H9 (cell line): Measurements from ENCODE around the gene CHURC1. TPM values are rescaled to one million over a fixed set of nuclear protein-coding genes. Genes with fewer than 3 reads are reported as not detected.

Experiments used
- DNase-seq: peaks from one replicate; pipeline ENCODE4 v3.0.0-alpha.2; 2017
- H2AFZ ChIP-seq: one replicate; pipeline ENCODE4 v1.6.1; 2013; ENCODE audit warnings: mild to moderate bottlenecking, low read length, control low read depth, moderate library complexity
- H2AK5ac ChIP-seq: 2 replicates; pipeline ENCODE4 v1.6.1; 2013; ENCODE audit warnings: low read length, control low read depth, mixed read lengths; ENCODE audit not compliant: insufficient read length
- H2BK120ac ChIP-seq: one replicate; pipeline ENCODE4 v1.6.1; 2013; ENCODE audit warnings: low read depth, mild to moderate bottlenecking, low read length, control low read depth, inconsistent platforms; ENCODE audit not compliant: poor library complexity, severe bottlenecking
- H2BK12ac ChIP-seq: 2 replicates; pipeline ENCODE4 v1.6.1; 2013; ENCODE audit warnings: low read length, control low read depth, mixed read lengths, low read depth; ENCODE audit not compliant: insufficient read length
- H2BK15ac ChIP-seq: 2 replicates; pipeline ENCODE4 v1.6.1; 2013; ENCODE audit warnings: low read depth, low read length, control low read depth
- H2BK20ac ChIP-seq: one replicate; pipeline ENCODE4 v1.6.1; 2013; ENCODE audit warnings: low read depth, mild to moderate bottlenecking, low read length, control low read depth, inconsistent platforms; ENCODE audit not compliant: poor library complexity, severe bottlenecking
- H2BK5ac ChIP-seq: 2 replicates; pipeline ENCODE4 v1.6.1; 2013; ENCODE audit warnings: low read length, control low read depth, mixed read lengths; ENCODE audit not compliant: insufficient read length
- H3K14ac ChIP-seq: 2 replicates; pipeline ENCODE4 v1.6.1; 2013; ENCODE audit warnings: low read length, control low read depth; ENCODE audit not compliant: insufficient read depth
- H3K18ac ChIP-seq: 2 replicates; pipeline ENCODE4 v1.6.1; 2013; ENCODE audit warnings: low read depth, mild to moderate bottlenecking, mixed read lengths, low read length, control low read depth; ENCODE audit not compliant: insufficient read length
- H3K23ac ChIP-seq: 2 replicates; pipeline ENCODE4 v1.6.1; 2013; ENCODE audit warnings: low read length, control low read depth, mixed read lengths, low read depth; ENCODE audit not compliant: insufficient read length
- H3K23me2 ChIP-seq: 2 replicates; pipeline ENCODE4 v1.6.1; 2013; ENCODE audit warnings: low read depth, mild to moderate bottlenecking, mixed read lengths, low read length, control low read depth; ENCODE audit not compliant: insufficient read length, poor library complexity, severe bottlenecking
- H3K27ac ChIP-seq: 2 replicates; pipeline ENCODE4 v1.5.1; 2013; ENCODE audit warnings: low read length, control low read depth, mixed read lengths, low read depth; ENCODE audit not compliant: insufficient read length
- H3K27me3 ChIP-seq: 2 replicates; pipeline ENCODE4 v1.6.1; 2013; ENCODE audit warnings: low read length, control low read depth, inconsistent platforms; ENCODE audit not compliant: insufficient read depth
- H3K4ac ChIP-seq: 2 replicates; pipeline ENCODE4 v1.6.1; 2013; ENCODE audit warnings: low read depth, mild to moderate bottlenecking, control low read depth, inconsistent platforms, low read length, moderate library complexity
- H3K4me1 ChIP-seq: 2 replicates; pipeline ENCODE4 v1.6.1; 2013; ENCODE audit warnings: low read length, control low read depth, inconsistent platforms; ENCODE audit not compliant: insufficient read depth
- H3K4me2 ChIP-seq: 2 replicates; pipeline ENCODE4 v1.6.1; 2013; ENCODE audit warnings: low read length, control low read depth, mixed read lengths; ENCODE audit not compliant: insufficient read length, insufficient read depth
- H3K56ac ChIP-seq: 2 replicates; pipeline ENCODE4 v1.6.1; 2013; ENCODE audit warnings: low read depth, mild to moderate bottlenecking, mixed read lengths, low read length, control low read depth; ENCODE audit not compliant: insufficient read length
- H3K79me1 ChIP-seq: 2 replicates; pipeline ENCODE4 v1.6.1; 2013; ENCODE audit warnings: low read depth, mild to moderate bottlenecking, moderate library complexity, low read length, control low read depth, inconsistent platforms; ENCODE audit not compliant: insufficient read depth, poor library complexity, severe bottlenecking
- H3K79me2 ChIP-seq: 2 replicates; pipeline ENCODE4 v1.6.1; 2013; ENCODE audit warnings: low read length, control low read depth, inconsistent platforms; ENCODE audit not compliant: insufficient read depth
- H3K9ac ChIP-seq: 2 replicates; pipeline ENCODE4 v1.6.1; 2013; ENCODE audit warnings: low read length, control low read depth, mixed read lengths; ENCODE audit not compliant: insufficient read length; ENCODE audit errors: extremely low read depth
- H3K9me3 ChIP-seq: one replicate; pipeline ENCODE4 v1.6.1; 2013; ENCODE audit warnings: low read depth, low read length, inconsistent platforms; ENCODE audit not compliant: control insufficient read depth
- H3T11ph ChIP-seq: one replicate; pipeline ENCODE4 v1.6.1; 2013; ENCODE audit warnings: mild to moderate bottlenecking, low read length, control low read depth, inconsistent platforms
- H4K20me1 ChIP-seq: one replicate; pipeline ENCODE4 v1.6.1; 2013; ENCODE audit not compliant: control insufficient read depth, insufficient read length, insufficient read depth
- H4K5ac ChIP-seq: 2 replicates; pipeline ENCODE4 v1.6.1; 2013; ENCODE audit warnings: low read depth, mild to moderate bottlenecking, mixed read lengths, low read length, control low read depth; ENCODE audit not compliant: insufficient read length
- H4K8ac ChIP-seq: replicated peaks from 2 replicates; pipeline ENCODE4 v1.6.1; 2013; ENCODE audit warnings: low read length, control low read depth, mixed read lengths, low read depth; ENCODE audit not compliant: insufficient read length
- H4K91ac ChIP-seq: 2 replicates; pipeline ENCODE4 v1.6.1; 2013; ENCODE audit warnings: low read depth, mild to moderate bottlenecking, moderate library complexity, mixed read lengths, low read length, control low read depth; ENCODE audit not compliant: insufficient read length
- H3K27ac Mint-ChIP-seq, 3 experiments: 2 replicates in 2 of 3; 3 replicates in 1 of 3; pipeline ENCODE4 v1.8.0; 2020 to 2021; ENCODE audit warnings: mixed read lengths in 3 of 3, mild to moderate bottlenecking in 1 of 3, moderate library complexity in 1 of 3
- H3K27me3 Mint-ChIP-seq: 2 replicates; pipeline ENCODE4 v1.8.0; 2021; ENCODE audit warnings: low read depth, mild to moderate bottlenecking, moderate library complexity, mixed read lengths
- H3K36me3 Mint-ChIP-seq, 3 experiments: 2 replicates in 2 of 3; 3 replicates in 1 of 3; pipeline ENCODE4 v1.8.0; 2020 to 2021; ENCODE audit warnings: low read depth in 3 of 3, mixed read lengths in 3 of 3; ENCODE audit not compliant: insufficient read depth in 1 of 3
- H3K4me1 Mint-ChIP-seq, 2 experiments: 2 replicates each; pipeline ENCODE4 v1.8.0; 2020; ENCODE audit warnings: mixed read lengths in 2 of 2
- H3K4me3 Mint-ChIP-seq, 2 experiments: 2 replicates in 1 of 2; 3 replicates in 1 of 2; pipeline ENCODE4 v1.8.0; 2020 to 2021; ENCODE audit warnings: mild to moderate bottlenecking in 2 of 2, mixed read lengths in 2 of 2, moderate library complexity in 1 of 2
- H3K9me3 Mint-ChIP-seq, 2 experiments: 2 replicates in 1 of 2; 3 replicates in 1 of 2; pipeline ENCODE4 v1.8.0; 2020; ENCODE audit warnings: mild to moderate bottlenecking in 2 of 2, mixed read lengths in 2 of 2, moderate library complexity in 1 of 2
- CTCF ChIP-seq: fragments of 200-600 bp; sonication (generic); conservative IDR thresholded peaks from 3 replicates; pipeline ENCODE4 v1.8.0; 2021; ENCODE audit warnings: antibody characterized with exemption, mild to moderate bottlenecking
- WGBS: extraction: QIAGEN DNeasy Blood & Tissue Kit; methylation state at CpG from one replicate; pipeline ENCODE4 v1.1.7; 2013; ENCODE audit warnings: missing lambda C conversion rate, low lambda C conversion rate, mixed read lengths; ENCODE audit not compliant: insufficient read length; ENCODE audit errors: extremely low coverage; 5-methylcytosine and 5-hydroxymethylcytosine counted together
- total RNA-seq: library from RNA; stranded (reverse); gene quantifications from 2 replicates; pipeline ENCODE4 v1.2.1, GENCODE V29; 2021

Gene CHURC1
- total RNA-seq, 1 experiment from 2014 or later, result 58.7 TPM

GRCh38 chr14:64879635-64880220 is 34.5 kb upstream of the CHURC1 start, which contains the start of gene SPTB:
SPTB (minus strand) TSS chr14:64879907; CDS start chr14:64823094, 56,813 bp downstream.
- H2AK5ac ChIP-seq, result no peak within 1 kb of the TSS
- H3K9me3 Mint-ChIP-seq, result no peaks in the 10 kb centered on the region
- H3K36me3 Mint-ChIP-seq, result no peaks in the 10 kb centered on the region
- H2BK120ac ChIP-seq, result no peak within 1 kb of the TSS
- H2BK5ac ChIP-seq, result no peak within 1 kb of the TSS
- no peak for TF ChIP-seq CTCF
- peak within 1 kb of the TSS; percentile 76 for H3K4me2 ChIP-seq
- H3K79me1 ChIP-seq, result no peaks in the 10 kb centered on the region
- H4K5ac ChIP-seq, result no peak within 1 kb of the TSS
- H3K9me3 ChIP-seq, result no peaks in the 10 kb centered on the region
- no peaks in the 10 kb centered on the region for H3K4me1 ChIP-seq
- H3K56ac ChIP-seq, result no peak within 1 kb of the TSS
- no peaks in the 10 kb centered on the region for H4K20me1 ChIP-seq
- no peak within 1 kb of the TSS for H2BK20ac ChIP-seq
- H4K91ac ChIP-seq, result no peak within 1 kb of the TSS
- no peak within 1 kb of the TSS for H3T11ph ChIP-seq
- H3K23me2 ChIP-seq, result peaks cover 6% of the 10 kb centered on the region
- H3K4me3 Mint-ChIP-seq, result peak within 1 kb of the TSS; percentile 79 to 90
- no peak within 1 kb of the TSS for H3K27ac ChIP-seq
- H3K14ac ChIP-seq, result no peak within 1 kb of the TSS; the same call in 1 of the 2 replicates
- H3K23ac ChIP-seq, result no peak within 1 kb of the TSS
- no peak within 1 kb of the TSS for H2BK15ac ChIP-seq
- H3K27me3 ChIP-seq, result peaks cover 14% of the 10 kb centered on the region; the same call in 1 of the 2 replicates
- no CpG with 5 or more reads among the region's 61 CpGs for WGBS
- H3K4ac ChIP-seq, result no peak within 1 kb of the TSS
- no peak within 1 kb of the TSS for H2BK12ac ChIP-seq
- H2AFZ ChIP-seq, result no peak within 1 kb of the TSS
- H3K4me1 Mint-ChIP-seq, result peaks cover 16 to 17% of the 10 kb centered on the region in 2 experiments
- H4K8ac ChIP-seq, result no peak within 1 kb of the TSS
- H3K9ac ChIP-seq, result peak within 1 kb of the TSS; percentile 25
- peak within 1 kb of the TSS in 1 of 3 experiments; percentile 85; a peak in 2 of 7 replicates for H3K27ac Mint-ChIP-seq
- no peak within 1 kb of the TSS for H3K18ac ChIP-seq
- peak; percentile 79 for DNase-seq
- H3K79me2 ChIP-seq, result no peaks in the 10 kb centered on the region
- peaks cover 85% of the 10 kb centered on the region for H3K27me3 Mint-ChIP-seq
